GM12875 (cell line): ENCODE data around the gene RPL3.

Experiments used
- H3K4me3 ChIP-seq: one replicate; pipeline ENCODE4 v1.5.1; 2011; ENCODE audit warnings: low read depth, low read length, control low read depth
- CTCF ChIP-seq: IDR thresholded peaks from 2 replicates; pipeline ENCODE4 v1.5.1; 2011; ENCODE audit warnings: low read depth, mild to moderate bottlenecking, control low read depth, inconsistent platforms, low read length, moderate library complexity, borderline replicate concordance; ENCODE audit not compliant: insufficient read depth

RPL3 gene

GRCh38 chr22:39283322-39284141, 35.9 kb downstream of the RPL3 start:
- H3K4me3 ChIP-seq: no peak overlapping the region

DNA sequence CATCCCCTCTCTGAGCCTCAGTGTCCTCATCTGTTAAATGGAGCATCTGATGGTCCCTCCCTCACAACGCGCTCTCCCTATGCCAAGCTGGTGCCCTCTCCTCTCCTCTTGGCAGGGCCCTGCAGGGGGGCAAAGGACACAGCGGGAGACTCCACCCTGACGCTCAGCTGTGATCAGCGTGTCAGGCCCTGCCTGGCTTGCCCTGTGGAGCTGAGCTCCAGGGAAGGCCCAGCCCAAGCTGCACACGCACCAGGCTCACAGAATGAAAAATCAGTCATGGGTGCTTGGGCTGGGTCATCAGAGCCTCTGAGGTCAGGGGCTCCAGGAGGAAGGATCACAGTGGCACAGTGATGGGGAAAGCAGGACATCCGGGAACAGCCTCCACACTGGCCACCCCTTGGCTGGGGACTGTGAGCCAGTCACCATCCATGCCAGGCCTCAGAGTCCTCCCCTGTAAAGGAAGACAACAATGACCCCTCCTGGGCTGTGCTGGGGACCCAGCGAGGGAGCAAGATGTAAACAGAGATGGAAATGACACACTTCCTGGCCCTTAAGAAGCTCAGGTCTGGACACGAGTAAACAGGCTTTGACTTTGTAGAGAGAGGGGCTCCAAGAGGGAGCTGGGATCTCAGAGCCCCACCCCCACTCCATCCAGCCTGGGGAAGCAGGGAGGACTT, 36.6 kb downstream of the RPL3 start:
- no peak overlapping the region for H3K4me3 ChIP-seq
- no peak for TF ChIP-seq CTCF

More at GRCh38 chr22:39283322-39284141, 35.9 kb downstream of the RPL3 start:
- no peak for TF ChIP-seq CTCF

DNA sequence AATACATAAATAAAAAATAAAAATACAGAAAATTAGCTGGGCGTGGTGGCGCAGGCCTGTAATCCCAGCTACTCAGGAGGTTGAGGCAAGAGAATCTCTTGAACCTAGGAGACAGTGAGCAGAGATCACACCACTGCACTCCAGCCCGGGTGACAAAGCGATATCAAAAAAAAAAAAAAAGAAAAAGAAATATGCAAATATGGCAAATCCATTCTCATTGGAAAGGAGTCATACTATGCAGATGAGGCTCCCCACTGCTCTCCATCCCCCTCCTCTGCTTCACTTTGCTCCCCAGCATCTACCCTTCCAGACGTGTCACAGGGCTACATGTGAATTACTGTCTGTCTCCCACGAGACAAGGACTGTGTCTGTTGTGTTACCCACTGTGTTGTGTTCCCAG, 38.3 kb downstream of the RPL3 start:
- TF ChIP-seq CTCF: no peak
- H3K4me3 ChIP-seq: no peak overlapping the region

- no peak overlapping the region for H3K4me3 ChIP-seq
- TF ChIP-seq CTCF: no peak
Measured at GRCh38 chr22:39280250-39280649, 39.2 kb downstream of the RPL3 start.

GRCh38 chr22:39279170-39279850, 40.1 kb downstream of the RPL3 start:
- no peak for TF ChIP-seq CTCF
- H3K4me3 ChIP-seq: no peak overlapping the region

GRCh38 chr22:39278040-39278439, 41.4 kb downstream of the RPL3 start:
- no peak overlapping the region for H3K4me3 ChIP-seq
- no peak for TF ChIP-seq CTCF
